D721Med (cell line): ENCODE measurements around the gene DPPA5.
"Not testable (repeated sequence)": the region's sequence is repeated elsewhere in the genome, so short reads cannot be mapped to it uniquely, and the experiment has no call there.

Experiments used
- DNase-seq: peaks from one replicate; pipeline ENCODE4 v3.0.0; 2011; ENCODE audit warnings: low spot score; ENCODE audit not compliant: insufficient read length
- FAIRE-seq: peaks from 2 replicates; lab custom pipeline; 2011; peaks lifted over from hg19 to GRCh38; lab: Jason Lieb, UNC
- TF ChIP-seq, protein P1 (sequence below): IDR thresholded peaks from 2 replicates; pipeline ENCODE4 v1.5.1; 2012; ENCODE audit warnings: mild to moderate bottlenecking, control low read depth; ENCODE audit not compliant: insufficient read depth; ENCODE audit errors: missing control alignments

Gene DPPA5

DNA sequence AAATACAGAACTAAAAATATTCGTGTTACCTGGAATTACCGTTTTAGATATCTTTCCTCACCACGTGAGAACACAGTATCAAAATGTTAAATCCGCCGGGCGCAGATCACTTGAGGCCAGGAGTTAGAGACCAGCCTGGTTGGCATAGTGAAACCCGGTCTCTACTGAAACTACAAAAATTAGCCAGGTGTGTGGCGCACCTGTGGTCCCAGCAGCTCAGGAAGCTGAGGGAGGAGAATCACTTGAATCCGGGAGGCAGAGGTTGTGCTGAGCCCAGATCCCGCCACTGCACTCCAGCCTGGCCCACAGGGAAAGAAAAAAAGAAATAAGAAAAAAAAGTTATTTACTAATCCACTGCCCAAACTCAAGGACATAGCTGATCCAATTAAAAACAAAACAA, 35.8 kb upstream of the DPPA5 start:
- TF ChIP-seq, protein P1, sequence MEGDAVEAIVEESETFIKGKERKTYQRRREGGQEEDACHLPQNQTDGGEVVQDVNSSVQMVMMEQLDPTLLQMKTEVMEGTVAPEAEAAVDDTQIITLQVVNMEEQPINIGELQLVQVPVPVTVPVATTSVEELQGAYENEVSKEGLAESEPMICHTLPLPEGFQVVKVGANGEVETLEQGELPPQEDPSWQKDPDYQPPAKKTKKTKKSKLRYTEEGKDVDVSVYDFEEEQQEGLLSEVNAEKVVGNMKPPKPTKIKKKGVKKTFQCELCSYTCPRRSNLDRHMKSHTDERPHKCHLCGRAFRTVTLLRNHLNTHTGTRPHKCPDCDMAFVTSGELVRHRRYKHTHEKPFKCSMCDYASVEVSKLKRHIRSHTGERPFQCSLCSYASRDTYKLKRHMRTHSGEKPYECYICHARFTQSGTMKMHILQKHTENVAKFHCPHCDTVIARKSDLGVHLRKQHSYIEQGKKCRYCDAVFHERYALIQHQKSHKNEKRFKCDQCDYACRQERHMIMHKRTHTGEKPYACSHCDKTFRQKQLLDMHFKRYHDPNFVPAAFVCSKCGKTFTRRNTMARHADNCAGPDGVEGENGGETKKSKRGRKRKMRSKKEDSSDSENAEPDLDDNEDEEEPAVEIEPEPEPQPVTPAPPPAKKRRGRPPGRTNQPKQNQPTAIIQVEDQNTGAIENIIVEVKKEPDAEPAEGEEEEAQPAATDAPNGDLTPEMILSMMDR: no peak
- DNase-seq (no peak), FAIRE-seq (no peak)

DNA sequence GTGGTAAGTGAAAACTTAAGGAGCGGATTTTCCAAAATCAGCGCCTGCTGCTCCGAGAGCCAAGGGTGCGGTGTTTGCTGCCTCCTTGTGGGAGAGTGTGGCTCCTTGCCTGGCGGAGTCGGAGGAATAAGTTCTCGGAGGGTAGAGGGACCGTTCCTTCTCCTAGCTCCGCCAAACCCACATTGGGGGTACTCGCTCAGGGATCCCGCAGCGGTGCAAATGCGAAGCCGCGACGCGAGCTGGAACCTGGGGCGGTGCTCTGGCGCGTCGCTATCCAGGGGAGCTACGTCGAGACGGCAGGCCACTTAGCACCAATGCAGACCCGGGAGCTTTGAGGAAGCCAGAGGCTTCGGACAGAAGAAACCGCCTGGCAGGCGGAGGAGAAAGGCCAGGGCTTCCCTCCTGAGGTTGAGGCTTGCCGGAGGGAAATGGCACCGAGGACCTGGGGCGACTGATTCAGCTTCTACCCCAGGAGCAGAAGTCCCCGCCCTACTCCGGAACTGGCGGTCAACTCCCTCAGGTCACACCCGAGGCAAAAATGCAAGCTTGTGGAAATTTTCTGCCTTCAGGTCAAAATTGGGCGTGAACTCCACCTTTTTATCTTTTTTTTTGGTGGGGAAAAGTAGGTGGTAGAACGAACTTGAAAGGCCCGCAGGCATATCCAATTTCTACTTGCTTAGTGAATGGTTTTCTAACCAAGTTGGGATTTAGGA, 34.9 kb upstream of the DPPA5 start:
- FAIRE-seq (no peak), DNase-seq (peak; percentile 51)
- TF ChIP-seq, protein P1: peak; percentile 71

DNA sequence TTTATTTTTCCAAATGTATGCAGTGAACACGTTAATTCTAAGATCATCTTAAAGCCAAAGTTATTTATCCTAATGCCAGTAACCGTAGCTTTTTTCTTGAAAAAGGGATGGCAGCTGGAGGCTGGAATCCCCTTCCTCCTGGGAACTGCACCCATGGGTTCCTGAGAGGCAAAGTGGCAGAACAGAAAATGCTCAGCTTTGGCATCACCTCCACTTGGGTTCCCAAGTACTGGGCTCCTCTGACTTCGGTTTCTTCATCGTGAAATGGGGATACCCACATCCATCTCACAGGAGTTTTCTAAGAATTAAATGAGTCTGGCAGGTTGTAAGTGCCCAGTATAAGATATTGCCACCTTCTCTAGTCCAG, 34.3 kb upstream of the DPPA5 start:
- FAIRE-seq (no peak), DNase-seq (no peak)
- TF ChIP-seq, protein P1: no peak

DNA sequence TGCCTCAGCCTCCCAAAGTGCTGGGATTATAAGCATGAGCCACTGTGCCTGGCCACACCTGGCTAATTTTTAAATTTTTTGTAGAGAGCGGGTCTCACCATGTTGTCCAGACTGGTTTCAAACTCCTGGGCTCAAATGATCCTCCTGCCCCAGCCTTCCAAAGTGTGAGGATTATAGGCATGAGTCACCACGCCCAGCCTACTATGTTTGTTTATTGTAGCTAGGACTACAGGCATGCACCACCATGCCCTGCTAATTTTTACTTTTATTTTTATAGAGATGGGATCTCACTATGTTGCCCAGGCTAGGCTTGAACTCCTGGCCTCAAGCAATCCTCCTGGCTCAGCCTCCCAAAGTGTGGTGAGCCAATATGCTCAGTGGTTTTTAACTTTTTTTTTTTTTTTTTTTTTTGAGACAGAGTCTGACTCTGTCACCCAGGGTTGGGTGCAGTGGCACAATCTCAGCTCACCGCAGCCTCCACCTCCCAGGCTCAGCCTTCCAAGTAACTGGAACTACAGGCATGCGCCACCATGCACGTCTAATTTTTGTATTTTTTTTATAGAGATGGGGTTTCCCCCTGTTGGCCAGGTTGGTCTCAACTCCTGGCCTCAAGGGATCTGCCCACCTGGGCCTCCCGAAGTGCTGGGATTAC, 28.5 kb upstream of the DPPA5 start:
- FAIRE-seq (no peak), DNase-seq (no peak)
- TF ChIP-seq, protein P1: no peak

DNA sequence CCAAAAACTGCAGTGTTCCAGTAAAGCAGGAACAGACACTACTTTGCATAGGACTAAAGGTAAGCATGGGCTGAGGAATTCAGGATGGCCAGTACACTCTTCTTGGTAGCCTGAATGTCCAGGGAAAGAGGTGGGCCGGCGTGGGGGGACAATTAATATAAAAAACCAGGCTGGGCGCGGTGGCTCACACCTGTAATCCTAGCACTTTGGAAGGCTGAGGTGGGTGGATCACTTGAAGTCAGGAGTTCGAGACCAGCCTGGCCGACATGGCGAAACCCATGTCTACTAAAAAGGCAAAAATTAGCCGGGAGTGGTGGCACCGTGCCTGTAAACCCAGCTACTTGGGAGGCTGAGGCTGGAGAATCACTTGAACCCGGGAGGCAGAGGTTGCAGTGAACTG, 27.5 kb upstream of the DPPA5 start:
- FAIRE-seq, DNase-seq: not testable (repeated sequence)

DNA sequence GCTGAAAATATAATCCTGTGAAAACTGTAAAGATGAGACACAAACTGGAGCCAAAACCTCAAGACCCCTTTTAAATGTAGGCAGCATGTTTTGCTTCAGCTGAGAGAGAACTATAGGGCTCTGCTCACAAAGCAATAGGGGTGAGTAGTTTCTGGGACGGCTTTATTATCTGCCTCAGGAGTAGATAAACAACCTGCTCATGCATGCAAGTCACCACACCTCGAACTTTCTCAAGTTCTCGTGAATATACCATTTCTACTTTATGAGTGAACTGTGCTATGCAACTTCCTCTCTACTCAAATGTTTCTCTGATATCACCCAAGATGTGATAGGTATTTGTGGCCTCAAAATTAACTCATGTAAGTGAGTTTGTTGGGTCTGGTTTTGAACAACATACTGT, 23.1 kb upstream of the DPPA5 start:
- DNase-seq: no peak
- TF ChIP-seq, protein P1: no peak
- no peak for FAIRE-seq

DNA sequence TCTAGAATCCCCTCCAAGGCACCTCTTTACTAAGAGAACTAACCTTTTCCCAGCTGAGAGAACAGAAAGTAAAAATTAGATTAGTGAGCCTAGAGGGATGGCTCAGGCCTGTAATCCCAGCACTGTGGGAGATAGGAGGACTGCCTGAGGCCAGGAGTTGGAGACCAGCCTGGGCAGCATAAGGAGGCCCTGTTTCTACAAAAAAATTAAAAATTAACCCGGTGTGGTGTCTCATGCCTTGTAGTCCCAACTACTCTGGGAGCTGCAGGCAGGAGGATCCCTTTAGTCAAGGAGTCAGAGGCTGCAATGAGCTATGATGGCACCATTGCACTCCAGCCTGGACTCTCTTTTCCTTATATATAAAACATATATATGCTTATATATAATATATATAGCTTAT, 21.1 kb upstream of the DPPA5 start:
- no peak for FAIRE-seq

More for the DNA sequence above, 21.1 kb upstream of the DPPA5 start:
- TF ChIP-seq, protein P1: no peak
- no peak for DNase-seq
